ENCODE measurements around the gene PGBD5. TPM values are rescaled to one million over a fixed set of nuclear protein-coding genes. Genes with fewer than 3 reads are reported as not detected.

Gene PGBD5
- total RNA-seq, 2 donors from 2014 or later, result 0.03 TPM; not detected in 1

DNA sequence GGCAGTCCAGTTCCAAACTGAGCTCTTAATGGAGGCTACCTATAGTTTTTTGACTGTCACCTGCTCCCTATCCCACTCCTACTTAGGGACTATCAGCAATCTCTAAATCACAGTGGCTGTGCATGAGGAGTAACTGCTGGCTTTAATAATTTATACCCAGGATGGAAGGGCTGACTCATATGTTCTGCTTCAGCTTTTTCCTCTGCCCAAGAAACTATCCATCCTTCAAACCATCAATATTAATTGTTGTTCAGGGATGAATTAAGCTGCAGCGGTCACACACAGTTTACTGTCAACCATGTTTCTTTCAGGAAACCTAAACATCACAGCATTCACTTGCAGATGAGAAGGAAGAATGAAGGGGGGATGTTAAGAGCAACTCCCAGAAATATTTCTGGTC lies 9.0 kb upstream of the PGBD5 start:
- Mint-ChIP-seq H3K4me1 (ENCODE audit: low read depth in 2 of 2) (no peaks in the 10 kb centered on the region), H3K27ac (no peak overlapping the region), H3K9me3 (no peaks in the 10 kb centered on the region), H3K36me3 (no peaks in the 10 kb centered on the region), H3K27me3 (peaks cover 2 to 9% of the 10 kb centered on the region in 2 donors), H3K4me3 (no peak overlapping the region)
- DNase-seq (ENCODE audit: low spot score) (no peak), ATAC-seq (no peak)

DNA sequence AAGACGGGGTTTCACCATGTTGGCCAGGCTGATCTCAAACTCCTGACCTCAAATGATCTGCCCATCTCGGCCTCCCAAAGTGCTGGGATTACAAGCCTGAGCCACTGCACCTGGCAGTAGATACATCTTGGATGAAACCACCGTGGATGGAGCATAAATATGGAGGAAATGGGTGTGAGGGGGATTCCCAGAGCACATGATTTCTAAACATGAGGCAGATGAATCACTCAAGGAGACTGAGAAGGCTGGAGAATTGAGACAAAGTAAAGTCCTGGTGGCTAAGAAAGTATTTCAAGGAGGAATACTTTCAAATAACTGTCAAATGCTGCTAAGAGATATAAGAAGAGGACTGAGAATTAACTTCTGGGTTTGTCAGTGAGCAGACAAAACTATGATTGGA lies 5.4 kb upstream of the PGBD5 start:
- no peak for DNase-seq (ENCODE audit: low spot score)
- H3K9me3 Mint-ChIP-seq, result peaks cover 5% of the 10 kb centered on the region
- H3K27me3 Mint-ChIP-seq, result peaks cover 14 to 33% of the 10 kb centered on the region in 2 donors
- no peak overlapping the region for H3K4me3 Mint-ChIP-seq
- H3K27ac Mint-ChIP-seq, result no peak overlapping the region
- H3K4me1 Mint-ChIP-seq (ENCODE audit: low read depth in 2 of 2), result peaks cover 6 to 7% of the 10 kb centered on the region in 2 donors
- peaks cover 7% of the 10 kb centered on the region for H3K36me3 Mint-ChIP-seq
- no peak for ATAC-seq

DNA sequence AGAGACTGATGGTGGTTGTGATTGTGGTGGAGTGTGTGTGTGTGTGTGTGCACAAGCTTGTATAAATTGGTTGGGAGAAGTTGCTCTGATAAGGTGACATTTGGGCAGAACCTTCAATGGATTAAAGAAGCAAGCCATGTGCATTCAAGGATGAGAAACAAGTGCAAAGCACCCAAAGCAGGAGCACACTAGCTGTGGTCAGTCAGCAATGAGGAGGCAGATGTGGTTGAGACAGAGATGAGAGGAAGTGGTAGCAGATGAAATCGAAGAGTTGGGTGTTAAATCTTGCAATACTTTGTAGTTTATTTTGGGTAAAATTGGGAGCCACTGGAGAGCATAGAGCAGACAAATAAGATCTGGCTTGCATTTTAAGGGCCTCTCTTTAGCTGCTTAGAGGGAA lies 4.4 kb upstream of the PGBD5 start:
- H3K27ac Mint-ChIP-seq, result no peak overlapping the region
- DNase-seq (ENCODE audit: low spot score) (no peak), ATAC-seq (no peak)
- peaks cover 5% of the 10 kb centered on the region for H3K9me3 Mint-ChIP-seq
- peaks cover 14 to 33% of the 10 kb centered on the region in 2 donors for H3K27me3 Mint-ChIP-seq
- no peak overlapping the region for H3K4me3 Mint-ChIP-seq
- H3K4me1 Mint-ChIP-seq (ENCODE audit: low read depth in 2 of 2), result peaks cover 6 to 7% of the 10 kb centered on the region in 2 donors
- peaks cover 7% of the 10 kb centered on the region for H3K36me3 Mint-ChIP-seq

DNA sequence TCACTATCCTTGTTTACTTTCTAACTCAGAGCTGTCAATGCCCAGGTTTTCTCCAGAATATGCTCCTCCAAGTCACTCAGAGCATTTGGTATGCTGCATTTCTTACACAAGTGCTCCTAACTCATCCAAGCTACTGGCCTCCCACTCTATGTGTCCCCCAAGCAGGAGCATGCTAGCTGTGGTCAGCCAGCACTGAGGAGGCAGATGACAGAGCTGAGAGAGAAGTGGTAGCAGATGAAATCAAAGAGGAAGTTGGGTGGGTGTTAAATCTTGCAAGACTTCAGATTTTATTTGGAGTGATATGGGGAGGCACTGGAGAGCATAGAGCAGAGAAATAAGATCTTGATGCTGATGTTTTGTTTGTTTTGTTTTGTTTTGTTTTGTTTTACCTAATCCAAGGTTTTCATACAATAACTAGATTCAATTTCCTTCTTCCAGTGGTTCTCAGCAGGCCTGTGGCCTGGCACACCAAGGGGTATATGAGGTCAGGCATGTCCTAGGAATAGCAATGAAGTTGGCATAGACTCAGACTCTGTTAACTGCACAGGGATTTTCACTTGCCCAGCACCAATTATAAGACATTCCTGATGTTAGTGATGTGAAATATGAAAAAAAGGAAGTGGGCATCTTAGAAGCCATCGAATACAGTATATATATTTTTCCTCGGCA lies 3.1 kb upstream of the PGBD5 start:
- H3K36me3 Mint-ChIP-seq, result peaks cover 7% of the 10 kb centered on the region
- ATAC-seq (no peak), DNase-seq (ENCODE audit: low spot score) (no peak)
- peaks cover 14% of the 10 kb centered on the region in 2 donors for H3K4me1 Mint-ChIP-seq (ENCODE audit: low read depth in 2 of 2)
- H3K9me3 Mint-ChIP-seq, result peaks cover 5% of the 10 kb centered on the region
- no peak overlapping the region for H3K27ac Mint-ChIP-seq
- H3K4me3 Mint-ChIP-seq, result no peak overlapping the region
- H3K27me3 Mint-ChIP-seq, result peaks cover 21 to 43% of the 10 kb centered on the region in 2 donors

GRCh38 chr1:230427981-230428380 lies 1.8 kb upstream of the PGBD5 start:
- Mint-ChIP-seq H3K4me1 (ENCODE audit: low read depth in 2 of 2) (peaks cover 14% of the 10 kb centered on the region in 2 donors), H3K9me3 (peaks cover 5% of the 10 kb centered on the region), H3K27me3 (peaks cover 29 to 49% of the 10 kb centered on the region in 2 donors), H3K27ac (no peak overlapping the region), H3K36me3 (peaks cover 7% of the 10 kb centered on the region), H3K4me3 (no peak overlapping the region)
- DNase-seq (ENCODE audit: low spot score), result no peak
- no peak for ATAC-seq

DNA sequence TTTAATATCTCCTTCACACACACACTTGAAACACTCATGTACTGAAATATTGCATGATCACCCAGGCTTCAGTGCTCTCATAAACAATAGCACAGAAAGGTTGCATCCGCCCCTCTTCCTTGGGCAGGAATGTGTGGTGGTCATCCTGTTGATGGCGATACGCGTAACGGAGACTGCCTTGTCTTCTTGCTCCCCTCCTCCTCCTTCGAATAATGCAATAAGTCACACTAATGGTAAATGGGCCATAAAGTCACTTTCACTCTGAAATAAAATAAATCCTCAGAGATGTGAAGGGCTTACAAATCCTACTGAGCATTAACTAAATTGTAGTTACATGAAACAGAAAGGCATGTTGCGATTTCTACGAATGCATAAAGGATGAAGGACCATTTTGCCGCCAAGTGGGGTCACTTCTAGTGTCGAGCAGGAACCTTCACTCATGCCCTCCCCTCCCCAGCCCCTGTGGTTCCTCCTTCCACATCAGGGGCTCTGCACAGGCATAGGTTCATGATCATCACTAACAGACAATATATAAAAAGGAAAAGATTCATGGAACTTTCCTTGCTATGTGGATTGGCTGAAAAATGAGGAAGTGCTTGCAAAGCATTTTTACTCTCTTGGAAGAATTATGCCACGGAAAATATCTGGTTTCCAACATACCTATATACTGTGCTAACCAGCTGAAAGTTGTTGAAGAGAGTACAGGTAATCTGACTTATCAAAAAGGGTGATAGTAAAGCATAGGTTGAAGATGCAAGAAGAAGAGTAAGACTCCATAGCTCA lies 1.2 kb upstream of the PGBD5 start:
- Mint-ChIP-seq H3K27ac (peak overlapping the region in 1 of 2 donors; percentile 19), H3K27me3 (peaks cover 35 to 56% of the 10 kb centered on the region in 2 donors), H3K4me1 (ENCODE audit: low read depth in 2 of 2) (peaks cover 14 to 16% of the 10 kb centered on the region in 2 donors), H3K9me3 (peaks cover 5% of the 10 kb centered on the region), H3K4me3 (peak overlapping the region; percentile 81), H3K36me3 (peaks cover 7% of the 10 kb centered on the region)
- DNase-seq (ENCODE audit: low spot score) (no peak), ATAC-seq (no peak)

- Mint-ChIP-seq H3K4me1 (ENCODE audit: low read depth in 2 of 2) (peaks cover 20 to 22% of the 10 kb centered on the region in 2 donors), H3K36me3 (peaks cover 7% of the 10 kb centered on the region), H3K9me3 (peaks cover 5% of the 10 kb centered on the region), H3K27me3 (peaks cover 40 to 64% of the 10 kb centered on the region in 2 donors), H3K27ac (no peak overlapping the region), H3K4me3 (peak overlapping the region; percentile 73)
- no peak for ATAC-seq
- DNase-seq (ENCODE audit: low spot score), result no peak
Observed at GRCh38 chr1:230425252-230426091, 660 bp downstream of the PGBD5 start.

DNA sequence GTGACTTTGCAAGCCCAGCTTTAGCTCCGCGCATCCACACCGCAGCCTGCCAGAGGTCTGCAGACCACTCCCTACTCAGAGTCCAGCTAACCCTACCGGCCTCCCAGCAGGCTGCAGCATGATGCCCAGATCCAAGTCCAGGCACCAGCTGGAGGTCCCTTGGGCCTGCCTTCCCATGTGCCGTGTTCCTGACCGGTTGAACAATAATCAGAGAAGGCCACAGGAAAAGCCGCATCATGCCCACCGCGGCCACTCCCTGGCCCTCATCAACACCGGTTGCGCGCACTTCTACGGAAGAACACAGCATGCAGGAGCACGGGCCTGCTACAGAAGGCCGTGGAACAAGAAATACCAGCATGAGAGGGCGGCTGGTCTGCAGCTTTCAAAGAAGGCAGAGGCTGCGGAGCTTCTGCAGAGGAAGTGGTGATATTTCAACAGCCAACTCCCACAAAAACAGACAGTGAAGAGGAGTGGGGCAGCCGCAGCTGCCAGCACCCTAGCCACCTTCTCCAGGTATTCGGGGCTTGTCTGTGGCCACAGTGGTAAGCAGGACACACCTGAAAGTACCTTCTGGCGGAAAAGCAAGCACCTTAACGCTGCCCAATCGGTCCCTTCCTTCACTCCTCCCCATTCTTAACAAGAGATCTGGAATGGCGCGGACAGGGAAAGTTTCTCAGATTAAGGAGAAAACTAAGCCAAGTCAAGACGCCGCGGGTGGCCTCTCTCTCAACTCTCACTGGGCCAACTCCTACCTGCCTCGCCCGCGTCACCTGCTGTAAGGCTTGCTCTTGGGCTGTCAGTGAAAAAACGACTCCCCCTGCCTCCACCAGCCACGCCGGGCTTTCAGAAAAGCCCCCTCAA lies 1.5 kb downstream of the PGBD5 start:
- Mint-ChIP-seq H3K36me3 (peaks cover 7% of the 10 kb centered on the region), H3K27ac (no peak overlapping the region), H3K9me3 (peaks cover 5% of the 10 kb centered on the region), H3K27me3 (peaks cover 38 to 61% of the 10 kb centered on the region in 2 donors), H3K4me1 (ENCODE audit: low read depth in 2 of 2) (peaks cover 20 to 22% of the 10 kb centered on the region in 2 donors), H3K4me3 (peak overlapping the region; percentile 73)
- no peak for ATAC-seq
- DNase-seq (ENCODE audit: low spot score), result no peak

DNA sequence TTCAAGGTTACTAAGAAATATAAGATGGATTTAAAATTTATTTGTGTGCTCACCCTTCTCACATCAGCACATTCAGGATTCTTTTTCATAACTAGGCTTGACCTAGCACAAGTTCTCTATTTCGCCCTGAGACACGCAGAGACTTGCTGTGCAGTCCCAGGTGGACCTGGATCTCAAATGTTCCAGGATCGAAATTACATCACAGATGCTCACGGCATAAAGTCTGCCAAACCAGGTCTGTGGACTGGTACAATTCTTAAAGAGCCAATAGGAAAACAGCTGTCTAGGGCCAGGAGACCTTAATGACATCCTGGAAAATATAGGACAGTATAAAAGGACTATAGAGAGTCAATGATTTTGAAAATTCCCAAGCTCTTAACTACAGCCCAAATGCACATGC lies 2.2 kb downstream of the PGBD5 start:
- no peak for ATAC-seq
- H3K4me1 Mint-ChIP-seq (ENCODE audit: low read depth in 2 of 2), result peaks cover 20 to 22% of the 10 kb centered on the region in 2 donors
- peaks cover 7% of the 10 kb centered on the region for H3K36me3 Mint-ChIP-seq
- peaks cover 32 to 54% of the 10 kb centered on the region in 2 donors for H3K27me3 Mint-ChIP-seq
- no peak overlapping the region for H3K27ac Mint-ChIP-seq
- peak overlapping the region; percentile 73 for H3K4me3 Mint-ChIP-seq
- peaks cover 5% of the 10 kb centered on the region for H3K9me3 Mint-ChIP-seq
- DNase-seq (ENCODE audit: low spot score), result no peak

GRCh38 chr1:230423261-230423660 lies 2.9 kb downstream of the PGBD5 start:
- peaks cover 5% of the 10 kb centered on the region for H3K9me3 Mint-ChIP-seq

DNA sequence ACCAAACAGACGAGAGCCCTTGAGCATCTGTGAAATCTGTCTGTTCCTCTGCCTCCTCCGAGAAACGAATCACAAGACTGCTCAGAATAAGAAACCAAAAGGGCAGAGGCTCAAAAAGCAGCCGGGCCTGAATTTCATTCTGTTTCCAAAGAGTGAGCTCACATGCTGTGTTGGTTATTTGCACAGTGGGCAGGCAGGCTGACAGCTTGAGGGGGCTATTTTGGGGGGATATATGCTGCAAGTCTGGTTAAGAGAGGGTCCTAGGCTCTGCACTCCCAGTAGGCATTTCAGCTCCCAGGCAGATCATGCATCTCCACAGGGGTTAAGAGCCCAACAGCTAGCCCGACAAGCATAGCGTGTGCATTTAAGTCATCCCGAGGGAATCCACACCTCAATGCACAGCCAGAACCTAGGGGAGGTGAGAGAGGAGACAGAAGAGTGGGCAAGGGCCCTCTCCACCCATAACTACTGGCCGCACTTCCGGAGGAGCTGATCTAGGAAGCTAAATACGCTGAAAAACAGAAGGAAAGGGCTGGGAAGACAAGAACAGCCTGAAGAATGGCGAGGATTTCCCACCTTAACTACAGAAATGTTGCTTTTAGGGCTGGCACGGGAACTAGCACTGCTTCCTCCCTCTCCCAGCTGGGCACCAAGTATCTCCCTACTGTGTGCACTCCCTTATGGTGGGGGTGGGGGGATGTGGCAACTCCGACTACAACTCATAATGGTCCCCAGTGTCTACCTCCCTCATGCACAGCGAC lies 3.7 kb downstream of the PGBD5 start:
- DNase-seq (ENCODE audit: low spot score), result no peak
- Mint-ChIP-seq H3K4me3 (no peak overlapping the region), H3K9me3 (peaks cover 5% of the 10 kb centered on the region), H3K4me1 (ENCODE audit: low read depth in 2 of 2) (peaks cover 20 to 22% of the 10 kb centered on the region in 2 donors), H3K27me3 (peaks cover 40 to 56% of the 10 kb centered on the region in 2 donors), H3K27ac (no peak overlapping the region), H3K36me3 (peaks cover 7% of the 10 kb centered on the region)
- no peak for ATAC-seq

More at GRCh38 chr1:230423261-230423660, 2.9 kb downstream of the PGBD5 start:
- H3K4me1 Mint-ChIP-seq (ENCODE audit: low read depth in 2 of 2), result peaks cover 20 to 22% of the 10 kb centered on the region in 2 donors
- H3K4me3 Mint-ChIP-seq, result no peak overlapping the region
- H3K36me3 Mint-ChIP-seq, result peaks cover 7% of the 10 kb centered on the region
- DNase-seq (ENCODE audit: low spot score) (no peak), ATAC-seq (no peak)
- H3K27ac Mint-ChIP-seq, result no peak overlapping the region
- H3K27me3 Mint-ChIP-seq, result peaks cover 32 to 55% of the 10 kb centered on the region in 2 donors

DNA sequence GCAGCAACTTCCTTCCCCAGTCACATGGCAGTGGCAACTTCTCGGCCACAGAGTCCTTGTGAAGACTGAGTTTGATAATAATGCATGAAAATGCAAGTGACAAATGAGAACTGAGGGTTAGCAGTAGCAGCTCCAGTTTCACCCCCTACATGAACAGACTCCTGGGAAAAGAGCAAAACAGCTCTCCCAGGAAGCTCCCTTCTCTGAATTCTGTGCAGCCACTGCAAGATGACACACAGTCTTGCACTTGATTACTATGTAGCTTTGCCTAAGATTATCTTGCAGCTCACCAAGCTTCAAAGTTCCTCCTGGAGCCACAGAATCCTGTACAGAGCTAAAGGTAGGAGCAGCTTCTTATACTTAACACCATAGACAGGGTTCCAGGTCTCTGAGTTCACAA lies 4.7 kb downstream of the PGBD5 start:
- peak in 1 of 2 donors; percentile 26 for ATAC-seq
- DNase-seq (ENCODE audit: low spot score), result no peak
- peaks cover 14 to 16% of the 10 kb centered on the region in 2 donors for H3K4me1 Mint-ChIP-seq (ENCODE audit: low read depth in 2 of 2)
- H3K9me3 Mint-ChIP-seq, result no peaks in the 10 kb centered on the region
- H3K36me3 Mint-ChIP-seq, result no peaks in the 10 kb centered on the region
- H3K4me3 Mint-ChIP-seq, result peak overlapping the region; percentile 35
- H3K27ac Mint-ChIP-seq, result no peak overlapping the region
- peaks cover 38 to 57% of the 10 kb centered on the region in 2 donors for H3K27me3 Mint-ChIP-seq
